ENCODE measurements around the gene PHF21B. TPM values are rescaled to one million over a fixed set of nuclear protein-coding genes. Genes with fewer than 3 reads are reported as not detected.

Gene PHF21B
- polyA plus RNA-seq (2013, experiment 1 of 2) = 17.7 TPM
- 21.4 TPM for polyA plus RNA-seq (2013, experiment 2 of 2)

DNA sequence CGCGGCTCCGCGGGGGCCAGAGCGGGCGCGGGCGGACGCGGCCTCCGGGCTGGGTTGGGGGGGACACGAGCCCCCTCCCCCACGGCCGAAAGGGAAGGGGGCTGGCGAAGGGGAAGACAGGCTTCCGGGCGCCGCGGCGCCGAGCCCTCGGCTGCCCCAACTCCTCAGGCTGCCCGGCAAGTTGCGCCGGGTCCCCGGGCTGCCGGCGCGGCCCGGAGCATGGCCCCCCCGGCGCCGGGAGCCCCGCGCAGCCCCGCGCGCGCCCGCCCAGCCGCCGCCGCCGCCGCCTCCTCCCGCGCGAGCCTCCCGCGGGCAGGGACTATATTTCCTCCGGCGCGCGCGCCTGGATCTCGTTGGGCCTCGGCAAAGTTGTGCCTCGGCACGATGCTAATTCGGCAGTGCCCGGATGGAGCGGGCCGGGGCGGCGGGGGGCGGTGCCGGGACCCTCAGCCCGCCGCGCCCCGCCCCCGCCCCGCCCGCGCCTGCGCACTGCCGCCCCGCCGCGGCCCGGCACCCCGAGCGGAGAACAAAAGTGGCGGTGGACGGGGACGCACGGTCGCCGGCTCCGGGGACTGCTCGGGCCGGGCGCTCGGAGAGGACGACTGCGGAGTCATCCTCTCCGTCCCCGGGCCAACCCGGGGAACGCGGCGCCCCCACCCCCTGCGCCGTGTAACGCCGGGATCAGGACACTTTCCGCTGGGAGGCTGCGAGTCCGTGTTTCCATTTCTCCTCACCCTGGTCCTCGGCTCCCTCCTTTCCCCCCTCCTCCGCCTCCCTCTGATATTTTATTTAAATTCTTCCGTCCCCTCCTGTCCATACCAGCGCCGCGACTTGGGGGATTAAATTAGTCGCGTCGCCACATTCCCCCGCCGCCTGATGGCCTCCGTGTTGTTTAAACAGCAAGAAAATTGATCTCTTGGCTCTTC is at the start of gene PHF21B:
Gene PHF21B (minus strand): TSS at position 400 of the 926 bp plus-strand sequence. CDS start 456 bp downstream, outside the sequence.
- peak within 1 kb of the TSS; percentile 95 for H3K9ac ChIP-seq (ENCODE audit: low read depth, low read length, poor library complexity)
- peak within 1 kb of the TSS; percentile 81 for H2BK120ac ChIP-seq (ENCODE audit: low read depth, low read length)
- H3K27me3 ChIP-seq (ENCODE audit: control insufficient read depth in 3 of 3, insufficient read depth in 3 of 3, low read depth in 1 of 3, low read length in 3 of 3) = peaks cover 0 to 14% (median 0%) of the 10 kb centered on the region in 3 experiments
- H3K9me3 ChIP-seq (replicated peaks in 1 of 2; ENCODE audit: control insufficient read depth in 2 of 2, insufficient read depth in 1 of 2, low read depth in 1 of 2, low read length in 2 of 2) = no peaks in the 10 kb centered on the region
- peaks cover under 1 to 8% of the 10 kb centered on the region in 2 donors for H3K36me3 ChIP-seq (replicated peaks in 1 of 2; ENCODE audit: control insufficient read depth in 2 of 2, insufficient read depth in 2 of 2, low read length in 2 of 2)
- peak within 1 kb of the TSS; percentile 97 for H3K27ac ChIP-seq (replicated peaks; ENCODE audit: low read length)
- H4K91ac ChIP-seq (ENCODE audit: low read depth, low read length, poor library complexity) = no peak within 1 kb of the TSS
- no peak within 1 kb of the TSS for H3K14ac ChIP-seq (ENCODE audit: low read length)
- DNase-seq (ENCODE audit: low spot score) = peak; percentile 86
- H2BK12ac ChIP-seq (ENCODE audit: low read length) = no peak within 1 kb of the TSS
- no peak within 1 kb of the TSS for H3K4ac ChIP-seq (ENCODE audit: low read length)
- peak within 1 kb of the TSS; percentile 73 for H4K8ac ChIP-seq (ENCODE audit: low read depth, low read length)
- H2BK5ac ChIP-seq (ENCODE audit: low read length) = peak within 1 kb of the TSS; percentile 96
- peaks cover 10 to 11% of the 10 kb centered on the region in 2 donors for H3K4me1 ChIP-seq (ENCODE audit: control insufficient read depth in 2 of 2, insufficient read depth in 1 of 2, low read depth in 1 of 2, low read length in 2 of 2)
- peak within 1 kb of the TSS; percentile 83 for H3K23ac ChIP-seq (ENCODE audit: low read depth, low read length, poor library complexity)
- no CpG with 5 or more reads among the region's 121 CpGs for WGBS, 2 donors (ENCODE audit: extremely low coverage in 2 of 2, insufficient read length in 2 of 2, insufficient replicate concordance in 1 of 2)
- peak within 1 kb of the TSS; percentile 95 for H3K18ac ChIP-seq (ENCODE audit: low read length)
- H2AK5ac ChIP-seq (ENCODE audit: low read depth, low read length) = peak within 1 kb of the TSS; percentile 92
- H3K4me2 ChIP-seq (ENCODE audit: insufficient read depth, low read length, poor library complexity, severe bottlenecking) = peak within 1 kb of the TSS; percentile 84
- peak within 1 kb of the TSS; percentile 98 for H2AFZ ChIP-seq (ENCODE audit: low read length)
- H2BK15ac ChIP-seq (ENCODE audit: low read length) = peak within 1 kb of the TSS; percentile 59
- H3K79me1 ChIP-seq (ENCODE audit: low read depth, low read length) = no peaks in the 10 kb centered on the region
- H3K4me3 ChIP-seq (ENCODE audit: low read length in 2 of 2) = peak within 1 kb of the TSS; percentile 91 to 93

DNA sequence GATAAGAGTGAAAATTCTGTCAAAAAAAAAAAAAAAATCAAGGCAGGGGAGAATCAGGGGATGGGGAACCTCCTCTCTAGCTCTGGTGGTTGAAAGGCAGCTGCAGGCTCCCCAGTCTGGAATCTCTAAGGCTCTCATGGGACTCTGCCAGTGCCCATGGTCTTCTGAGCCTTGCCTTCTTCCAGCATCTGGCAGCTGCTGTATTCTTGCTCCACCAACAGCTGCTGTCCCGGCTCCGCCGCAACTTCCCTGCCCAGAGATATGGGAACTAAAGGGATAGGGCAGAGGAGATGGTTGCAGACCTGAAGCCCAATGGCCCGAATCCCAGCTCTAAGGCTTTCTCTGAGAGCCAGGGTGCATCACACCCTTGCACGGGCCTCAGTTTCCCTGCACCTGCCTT is 49.5 kb upstream of the PHF21B start:
- no peak overlapping the region for H3K14ac ChIP-seq (ENCODE audit: low read length)
- H2AK5ac ChIP-seq (ENCODE audit: low read depth, low read length) = no peak overlapping the region
- no peak overlapping the region for H3K4ac ChIP-seq (ENCODE audit: low read length)
- H3K79me1 ChIP-seq (ENCODE audit: low read depth, low read length) = no peaks in the 10 kb centered on the region
- no peak overlapping the region for H2BK120ac ChIP-seq (ENCODE audit: low read depth, low read length)
- H2BK15ac ChIP-seq (ENCODE audit: low read length) = no peak overlapping the region
- H3K9ac ChIP-seq (ENCODE audit: low read depth, low read length, poor library complexity) = no peak overlapping the region
- no peak overlapping the region for H4K8ac ChIP-seq (ENCODE audit: low read depth, low read length)
- no peak overlapping the region for H3K4me2 ChIP-seq (ENCODE audit: insufficient read depth, low read length, poor library complexity, severe bottlenecking)
- no peak overlapping the region for H3K4me3 ChIP-seq (ENCODE audit: low read length in 2 of 2)
- peaks cover 0 to 2% of the 10 kb centered on the region in 2 donors for H3K9me3 ChIP-seq (replicated peaks in 1 of 2; ENCODE audit: control insufficient read depth in 2 of 2, insufficient read depth in 1 of 2, low read depth in 1 of 2, low read length in 2 of 2)
- H3K36me3 ChIP-seq (replicated peaks in 1 of 2; ENCODE audit: control insufficient read depth in 2 of 2, insufficient read depth in 2 of 2, low read length in 2 of 2) = no peaks in the 10 kb centered on the region
- H2BK5ac ChIP-seq (ENCODE audit: low read length) = no peak overlapping the region
- H4K91ac ChIP-seq (ENCODE audit: low read depth, low read length, poor library complexity) = no peak overlapping the region
- H3K23ac ChIP-seq (ENCODE audit: low read depth, low read length, poor library complexity) = no peak overlapping the region
- no peak overlapping the region for H3K27ac ChIP-seq (replicated peaks; ENCODE audit: low read length)
- peaks cover 0 to 13% (median 0%) of the 10 kb centered on the region in 3 experiments for H3K27me3 ChIP-seq (ENCODE audit: control insufficient read depth in 3 of 3, insufficient read depth in 3 of 3, low read depth in 1 of 3, low read length in 3 of 3)
- no peak overlapping the region for H2AFZ ChIP-seq (ENCODE audit: low read length)
- H3K4me1 ChIP-seq (ENCODE audit: control insufficient read depth in 2 of 2, insufficient read depth in 1 of 2, low read depth in 1 of 2, low read length in 2 of 2) = no peaks in the 10 kb centered on the region
- H2BK12ac ChIP-seq (ENCODE audit: low read length) = no peak overlapping the region
- WGBS, 2 donors (ENCODE audit: extremely low coverage in 2 of 2, insufficient read length in 2 of 2, insufficient replicate concordance in 1 of 2) = no CpG with 5 or more reads among the region's 5 CpGs
- no peak overlapping the region for H3K18ac ChIP-seq (ENCODE audit: low read length)
- no peak for DNase-seq (ENCODE audit: low spot score)

DNA sequence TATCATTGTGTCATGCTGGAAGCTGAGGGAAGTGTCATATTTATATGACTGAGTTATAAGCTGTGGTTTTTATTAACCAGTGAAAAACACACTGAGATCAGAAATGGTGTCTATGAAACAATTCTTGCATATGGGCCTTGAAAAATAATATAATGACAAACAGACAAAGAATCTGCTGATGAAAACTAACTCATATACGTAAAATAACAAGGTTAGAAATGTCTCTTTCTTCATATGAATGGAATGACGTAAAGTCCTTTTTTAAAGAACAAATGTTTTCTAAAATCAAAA is 48.8 kb upstream of the PHF21B start:
- DNase-seq (ENCODE audit: low spot score) = no peak
- Histone ChIP-seq H3K27me3 (ENCODE audit: control insufficient read depth in 3 of 3, insufficient read depth in 3 of 3, low read depth in 1 of 3, low read length in 3 of 3) (peaks cover 0 to 7% (median 0%) of the 10 kb centered on the region in 3 experiments), H3K23ac (ENCODE audit: low read depth, low read length, poor library complexity) (no peak overlapping the region), H3K4ac (ENCODE audit: low read length) (no peak overlapping the region), H3K9me3 (replicated peaks in 1 of 2; ENCODE audit: control insufficient read depth in 2 of 2, insufficient read depth in 1 of 2, low read depth in 1 of 2, low read length in 2 of 2) (peaks cover 0 to 2% of the 10 kb centered on the region in 2 donors), H3K14ac (ENCODE audit: low read length) (no peak overlapping the region), H2AK5ac (ENCODE audit: low read depth, low read length) (no peak overlapping the region), H2BK12ac (ENCODE audit: low read length) (no peak overlapping the region), H3K9ac (ENCODE audit: low read depth, low read length, poor library complexity) (no peak overlapping the region), H3K79me1 (ENCODE audit: low read depth, low read length) (no peaks in the 10 kb centered on the region), H3K4me2 (ENCODE audit: insufficient read depth, low read length, poor library complexity, severe bottlenecking) (no peak overlapping the region), H4K8ac (ENCODE audit: low read depth, low read length) (no peak overlapping the region), H2BK120ac (ENCODE audit: low read depth, low read length) (no peak overlapping the region), H2BK5ac (ENCODE audit: low read length) (no peak overlapping the region), H3K4me3 (ENCODE audit: low read length in 2 of 2) (no peak overlapping the region), H3K18ac (ENCODE audit: low read length) (no peak overlapping the region), H3K4me1 (ENCODE audit: control insufficient read depth in 2 of 2, insufficient read depth in 1 of 2, low read depth in 1 of 2, low read length in 2 of 2) (no peaks in the 10 kb centered on the region), H3K36me3 (replicated peaks in 1 of 2; ENCODE audit: control insufficient read depth in 2 of 2, insufficient read depth in 2 of 2, low read length in 2 of 2) (no peaks in the 10 kb centered on the region), H3K27ac (replicated peaks; ENCODE audit: low read length) (no peak overlapping the region), H2AFZ (ENCODE audit: low read length) (no peak overlapping the region), H2BK15ac (ENCODE audit: low read length) (no peak overlapping the region), H4K91ac (ENCODE audit: low read depth, low read length, poor library complexity) (no peak overlapping the region)
- no CpG with 5 or more reads among the region's 2 CpGs for WGBS, 2 donors (ENCODE audit: extremely low coverage in 2 of 2, insufficient read length in 2 of 2, insufficient replicate concordance in 1 of 2)

DNA sequence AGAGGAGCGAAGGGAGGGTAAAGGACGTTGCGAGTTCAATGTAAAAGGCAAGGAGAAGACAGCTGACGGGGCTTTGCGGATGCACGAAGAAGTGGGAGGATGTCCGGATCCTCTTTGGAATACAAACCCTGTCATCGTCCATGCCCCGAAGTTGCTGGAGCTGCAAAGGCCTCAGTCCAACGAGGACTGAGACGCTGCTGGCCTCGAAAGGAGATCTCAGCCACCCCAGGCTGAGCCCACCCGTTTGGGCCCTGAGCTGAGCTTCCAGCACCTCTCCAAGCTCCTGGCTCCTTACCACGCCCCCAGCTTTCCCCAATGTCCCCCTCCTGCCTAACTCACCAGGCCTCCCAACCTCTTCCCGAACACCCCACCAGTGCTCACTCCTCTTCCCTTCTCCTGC is 46.1 kb upstream of the PHF21B start:
- H3K4me2 ChIP-seq (ENCODE audit: insufficient read depth, low read length, poor library complexity, severe bottlenecking) = no peak overlapping the region
- H2BK5ac ChIP-seq (ENCODE audit: low read length) = no peak overlapping the region
- no peak overlapping the region for H2BK120ac ChIP-seq (ENCODE audit: low read depth, low read length)
- no peaks in the 10 kb centered on the region for H3K9me3 ChIP-seq (replicated peaks in 1 of 2; ENCODE audit: control insufficient read depth in 2 of 2, insufficient read depth in 1 of 2, low read depth in 1 of 2, low read length in 2 of 2)
- no peaks in the 10 kb centered on the region for H3K4me1 ChIP-seq (ENCODE audit: control insufficient read depth in 2 of 2, insufficient read depth in 1 of 2, low read depth in 1 of 2, low read length in 2 of 2)
- no peak for DNase-seq (ENCODE audit: low spot score)
- no peak overlapping the region for H4K8ac ChIP-seq (ENCODE audit: low read depth, low read length)
- H3K4ac ChIP-seq (ENCODE audit: low read length) = no peak overlapping the region
- H3K14ac ChIP-seq (ENCODE audit: low read length) = no peak overlapping the region
- no peak overlapping the region for H3K18ac ChIP-seq (ENCODE audit: low read length)
- no peaks in the 10 kb centered on the region for H3K79me1 ChIP-seq (ENCODE audit: low read depth, low read length)
- H3K23ac ChIP-seq (ENCODE audit: low read depth, low read length, poor library complexity) = no peak overlapping the region
- no peak overlapping the region for H2AFZ ChIP-seq (ENCODE audit: low read length)
- H2BK15ac ChIP-seq (ENCODE audit: low read length) = no peak overlapping the region
- no CpG with 5 or more reads among the region's 15 CpGs for WGBS, 2 donors (ENCODE audit: extremely low coverage in 2 of 2, insufficient read length in 2 of 2, insufficient replicate concordance in 1 of 2)
- no peak overlapping the region for H3K27ac ChIP-seq (replicated peaks; ENCODE audit: low read length)
- no peak overlapping the region for H2AK5ac ChIP-seq (ENCODE audit: low read depth, low read length)
- H3K36me3 ChIP-seq (replicated peaks in 1 of 2; ENCODE audit: control insufficient read depth in 2 of 2, insufficient read depth in 2 of 2, low read length in 2 of 2) = no peaks in the 10 kb centered on the region
- H3K9ac ChIP-seq (ENCODE audit: low read depth, low read length, poor library complexity) = no peak overlapping the region
- H2BK12ac ChIP-seq (ENCODE audit: low read length) = no peak overlapping the region
- H3K27me3 ChIP-seq (ENCODE audit: control insufficient read depth in 3 of 3, insufficient read depth in 3 of 3, low read depth in 1 of 3, low read length in 3 of 3) = peaks cover 0 to 11% (median 0%) of the 10 kb centered on the region in 3 experiments
- no peak overlapping the region for H3K4me3 ChIP-seq (ENCODE audit: low read length in 2 of 2)
- H4K91ac ChIP-seq (ENCODE audit: low read depth, low read length, poor library complexity) = no peak overlapping the region
